Astrocyte (in vitro differentiated cells and primary cell): ENCODE results near the gene NKAIN4. TPM values are rescaled to one million over a fixed set of nuclear protein-coding genes. Genes with fewer than 3 reads are reported as not detected.

Experiments used
- DNase-seq: peaks from one replicate; pipeline ENCODE4 v3.0.0-alpha.2; 2010; ENCODE audit warnings: low read depth
- FAIRE-seq: peaks from 2 replicates; lab custom pipeline; 2011; peaks lifted over from hg19 to GRCh38; lab: Jason Lieb, UNC
- H2AFZ ChIP-seq: 2 replicates; pipeline ENCODE4 v1.6.0; 2012; ENCODE audit warnings: low read depth, low read length, inconsistent platforms
- H3K27ac ChIP-seq: 2 replicates; pipeline ENCODE4 v1.5.1; 2011; ENCODE audit warnings: low read depth, low read length, inconsistent platforms
- H3K27me3 ChIP-seq: 2 replicates; pipeline ENCODE4 v1.6.0; 2011; ENCODE audit warnings: low read length, inconsistent platforms; ENCODE audit not compliant: insufficient read depth
- H3K36me3 ChIP-seq: 2 replicates; pipeline ENCODE4 v1.5.1; 2011; ENCODE audit warnings: low read length, inconsistent platforms; ENCODE audit not compliant: insufficient read depth
- H3K4me1 ChIP-seq: 2 replicates; pipeline ENCODE4 v1.5.1; 2011; ENCODE audit warnings: low read length, inconsistent platforms; ENCODE audit not compliant: insufficient read depth
- H3K4me2 ChIP-seq: 2 replicates; pipeline ENCODE4 v1.6.0; 2012; ENCODE audit warnings: low read length, inconsistent platforms
- H3K4me3 ChIP-seq: 2 replicates; pipeline ENCODE4 v1.5.1; 2011; ENCODE audit warnings: low read depth, mild to moderate bottlenecking, low read length, inconsistent platforms; ENCODE audit not compliant: insufficient read depth
- H3K79me2 ChIP-seq: 2 replicates; pipeline ENCODE4 v1.6.0; 2012; ENCODE audit warnings: mild to moderate bottlenecking, low read length, inconsistent platforms; ENCODE audit not compliant: insufficient read depth
- H3K9ac ChIP-seq: 2 replicates; pipeline ENCODE4 v1.6.0; 2012; ENCODE audit warnings: mild to moderate bottlenecking, low read length, inconsistent platforms
- H3K9me3 ChIP-seq: 2 replicates; pipeline ENCODE4 v1.5.1; 2012; ENCODE audit warnings: low read depth, mild to moderate bottlenecking, low read length, inconsistent platforms; ENCODE audit not compliant: insufficient read depth
- H4K20me1 ChIP-seq: 2 replicates; pipeline ENCODE4 v1.6.0; 2012; ENCODE audit warnings: low read length, inconsistent platforms; ENCODE audit not compliant: insufficient read depth
- H3K27ac Mint-ChIP-seq: one replicate; pipeline ENCODE4 v1.8.0; 2021; ENCODE audit warnings: mild to moderate bottlenecking, mixed read lengths; ENCODE audit not compliant: unreplicated experiment
- H3K27me3 Mint-ChIP-seq: one replicate; pipeline ENCODE4 v1.8.0; 2021; ENCODE audit warnings: low read depth, mixed read lengths; ENCODE audit not compliant: unreplicated experiment
- H3K36me3 Mint-ChIP-seq: one replicate; pipeline ENCODE4 v1.8.0; 2021; ENCODE audit warnings: low read depth, mixed read lengths; ENCODE audit not compliant: unreplicated experiment
- H3K4me1 Mint-ChIP-seq: one replicate; pipeline ENCODE4 v1.8.0; 2021; ENCODE audit warnings: low read depth, mixed read lengths; ENCODE audit not compliant: unreplicated experiment
- H3K4me3 Mint-ChIP-seq: one replicate; pipeline ENCODE4 v1.8.0; 2021; ENCODE audit warnings: mild to moderate bottlenecking, moderate library complexity, mixed read lengths; ENCODE audit not compliant: unreplicated experiment
- H3K9me3 Mint-ChIP-seq: one replicate; pipeline ENCODE4 v1.8.0; 2021; ENCODE audit warnings: mild to moderate bottlenecking, mixed read lengths; ENCODE audit not compliant: unreplicated experiment
- EZH2 ChIP-seq: IDR thresholded peaks from 2 replicates; pipeline ENCODE4 v1.6.1; 2012; ENCODE audit warnings: mild to moderate bottlenecking, low read length, inconsistent platforms; ENCODE audit not compliant: insufficient read depth
- total RNA-seq: library from RNA; stranded (reverse); gene quantifications from 2 replicates; pipeline ENCODE4 v1.2.1, GENCODE V29; 2021
- TF ChIP-seq, protein P1 (sequence below): IDR thresholded peaks from 2 replicates; pipeline ENCODE4 v1.5.1; 2011; ENCODE audit warnings: low read depth, mild to moderate bottlenecking, inconsistent platforms, low read length, moderate library complexity; ENCODE audit not compliant: insufficient read depth

The NKAIN4 gene
- total RNA-seq, 1 donor from 2014 or later: 162 TPM

DNA sequence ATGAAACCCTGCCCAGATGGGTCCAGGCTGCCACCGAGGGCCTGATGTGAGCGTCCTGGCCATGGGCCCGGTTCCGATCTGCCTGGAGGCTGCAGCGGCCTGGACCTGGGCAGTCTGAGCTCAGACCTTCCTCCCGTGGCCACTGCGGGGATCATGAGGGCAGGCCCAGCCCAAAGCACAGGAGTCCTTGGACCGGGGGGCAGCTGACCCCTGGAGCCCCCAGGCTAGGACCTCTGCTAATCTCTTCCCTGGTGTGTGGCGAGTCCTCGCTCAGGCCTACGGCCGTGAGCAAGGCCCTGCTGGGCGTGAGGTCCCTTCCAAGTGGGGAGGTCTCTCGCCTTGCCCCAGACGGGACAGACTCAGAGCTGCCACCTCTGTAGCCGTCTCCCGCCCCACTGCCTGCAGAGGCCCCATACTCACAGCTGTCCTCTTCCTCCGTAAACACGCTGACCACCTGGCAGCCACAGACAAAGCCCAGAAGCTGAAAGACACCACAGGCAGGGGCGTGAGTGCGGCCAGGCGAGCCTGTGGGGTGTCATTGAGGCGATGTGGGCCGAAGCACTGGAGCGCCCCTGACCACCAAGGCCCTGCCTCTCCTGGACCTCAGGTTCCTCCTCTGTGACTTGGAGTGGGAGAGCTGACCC is 10.5 kb downstream of the NKAIN4 start:
- Mint-ChIP-seq H3K4me3 (no peak overlapping the region), H3K27me3 (peaks cover 5% of the 10 kb centered on the region), H3K36me3 (peaks cover 12% of the 10 kb centered on the region), H3K9me3 (peaks cover 1% of the 10 kb centered on the region), H3K27ac (no peak overlapping the region), H3K4me1 (no peaks in the 10 kb centered on the region)
- Histone ChIP-seq H2AFZ (no peak overlapping the region), H3K4me2 (no peak overlapping the region), H3K27me3 (no peaks in the 10 kb centered on the region), H4K20me1 (no peaks in the 10 kb centered on the region), H3K27ac (no peak overlapping the region), H3K4me3 (no peak overlapping the region), H3K4me1 (no peaks in the 10 kb centered on the region), H3K9ac (no peak overlapping the region), H3K9me3 (no peaks in the 10 kb centered on the region), H3K36me3 (no peaks in the 10 kb centered on the region), H3K79me2 (no peaks in the 10 kb centered on the region)
- FAIRE-seq (no peak), DNase-seq (no peak)
- TF ChIP-seq, protein P1, sequence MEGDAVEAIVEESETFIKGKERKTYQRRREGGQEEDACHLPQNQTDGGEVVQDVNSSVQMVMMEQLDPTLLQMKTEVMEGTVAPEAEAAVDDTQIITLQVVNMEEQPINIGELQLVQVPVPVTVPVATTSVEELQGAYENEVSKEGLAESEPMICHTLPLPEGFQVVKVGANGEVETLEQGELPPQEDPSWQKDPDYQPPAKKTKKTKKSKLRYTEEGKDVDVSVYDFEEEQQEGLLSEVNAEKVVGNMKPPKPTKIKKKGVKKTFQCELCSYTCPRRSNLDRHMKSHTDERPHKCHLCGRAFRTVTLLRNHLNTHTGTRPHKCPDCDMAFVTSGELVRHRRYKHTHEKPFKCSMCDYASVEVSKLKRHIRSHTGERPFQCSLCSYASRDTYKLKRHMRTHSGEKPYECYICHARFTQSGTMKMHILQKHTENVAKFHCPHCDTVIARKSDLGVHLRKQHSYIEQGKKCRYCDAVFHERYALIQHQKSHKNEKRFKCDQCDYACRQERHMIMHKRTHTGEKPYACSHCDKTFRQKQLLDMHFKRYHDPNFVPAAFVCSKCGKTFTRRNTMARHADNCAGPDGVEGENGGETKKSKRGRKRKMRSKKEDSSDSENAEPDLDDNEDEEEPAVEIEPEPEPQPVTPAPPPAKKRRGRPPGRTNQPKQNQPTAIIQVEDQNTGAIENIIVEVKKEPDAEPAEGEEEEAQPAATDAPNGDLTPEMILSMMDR: no peak

DNA sequence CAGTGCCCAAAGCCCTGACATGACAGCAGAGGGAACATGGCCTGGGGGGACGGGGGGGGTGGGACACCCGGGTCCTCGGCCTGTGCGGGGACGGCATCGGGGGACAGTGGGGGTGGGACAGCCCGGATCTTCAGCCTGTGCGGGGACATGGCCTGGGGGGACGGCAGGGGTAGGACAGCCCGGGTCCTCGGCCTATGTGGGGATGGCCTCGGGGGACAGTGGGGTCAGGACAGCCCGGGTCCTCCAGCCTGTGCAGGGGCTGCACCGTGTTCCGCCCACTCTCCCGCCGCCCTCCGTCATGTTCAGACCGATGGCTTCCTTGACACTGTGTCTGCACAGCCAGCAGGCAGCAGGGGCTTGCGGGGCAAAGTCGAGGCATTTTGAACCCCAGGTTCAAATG is 11.5 kb downstream of the NKAIN4 start:
- Mint-ChIP-seq H3K4me3 (no peak overlapping the region), H3K27me3 (peaks cover 5% of the 10 kb centered on the region), H3K9me3 (peaks cover 1% of the 10 kb centered on the region), H3K4me1 (no peaks in the 10 kb centered on the region), H3K27ac (no peak overlapping the region), H3K36me3 (peaks cover 9% of the 10 kb centered on the region)
- Histone ChIP-seq H3K9ac (no peak overlapping the region), H3K79me2 (no peaks in the 10 kb centered on the region), H3K4me1 (no peaks in the 10 kb centered on the region), H3K27ac (no peak overlapping the region), H3K27me3 (no peaks in the 10 kb centered on the region), H3K9me3 (no peaks in the 10 kb centered on the region), H3K4me2 (no peak overlapping the region), H3K36me3 (no peaks in the 10 kb centered on the region), H3K4me3 (no peak overlapping the region), H4K20me1 (no peaks in the 10 kb centered on the region), H2AFZ (no peak overlapping the region)
- DNase-seq: no peak
- no peak for FAIRE-seq
- TF ChIP-seq EZH2: no peak
- TF ChIP-seq, protein P1: no peak

GRCh38 chr20:63241272-63241671 is 13.0 kb downstream of the NKAIN4 start:
- Mint-ChIP-seq H3K4me1 (no peaks in the 10 kb centered on the region), H3K27ac (no peak overlapping the region), H3K9me3 (peaks cover 1% of the 10 kb centered on the region), H3K4me3 (no peak overlapping the region), H3K27me3 (peaks cover 5% of the 10 kb centered on the region), H3K36me3 (peaks cover 9% of the 10 kb centered on the region)
- no peak overlapping the region for H3K27ac ChIP-seq
- no peaks in the 10 kb centered on the region for H3K79me2 ChIP-seq
- H3K9me3 ChIP-seq: no peaks in the 10 kb centered on the region
- FAIRE-seq (no peak), DNase-seq (no peak)
- no peaks in the 10 kb centered on the region for H3K27me3 ChIP-seq
- H3K9ac ChIP-seq: no peak overlapping the region
- H2AFZ ChIP-seq: no peak overlapping the region
- TF ChIP-seq EZH2: no peak
- TF ChIP-seq, protein P1: no peak
- H4K20me1 ChIP-seq: no peaks in the 10 kb centered on the region
- no peaks in the 10 kb centered on the region for H3K4me1 ChIP-seq
- H3K4me2 ChIP-seq: no peak overlapping the region
- H3K36me3 ChIP-seq: no peaks in the 10 kb centered on the region
- H3K4me3 ChIP-seq: no peak overlapping the region
